Adrenal gland (tissue), 5 donors: Measurements from ENCODE around the gene CTXND2.

ENCODE experiments used
- POLR2A ChIP-seq, 2 donors: fragments of 450-650 bp; IDR thresholded peaks; one replicate each; pipeline ENCODE4 v1.6.1; 2017; ENCODE audit warnings: antibody characterized with exemption in 2 of 2, mild to moderate bottlenecking in 2 of 2, moderate library complexity in 1 of 2
- TF ChIP-seq, protein P1 (sequence below), 6 experiments: fragments of 450-650 bp in 4 of 6; fragments of 200-600 bp in 2 of 6; sonication (generic) in 1 of 6; IDR thresholded peaks; 1 replicate in 5 of 6; 2 replicates in 1 of 6; pipeline versions ENCODE4 v1.5.1 to v1.8.0; 2016 to 2021; ENCODE audit warnings: antibody characterized with exemption in 6 of 6, mild to moderate bottlenecking in 2 of 6, moderate library complexity in 1 of 6
- donor health status: DM: no; HTN: no; CAD: no.

DNA sequence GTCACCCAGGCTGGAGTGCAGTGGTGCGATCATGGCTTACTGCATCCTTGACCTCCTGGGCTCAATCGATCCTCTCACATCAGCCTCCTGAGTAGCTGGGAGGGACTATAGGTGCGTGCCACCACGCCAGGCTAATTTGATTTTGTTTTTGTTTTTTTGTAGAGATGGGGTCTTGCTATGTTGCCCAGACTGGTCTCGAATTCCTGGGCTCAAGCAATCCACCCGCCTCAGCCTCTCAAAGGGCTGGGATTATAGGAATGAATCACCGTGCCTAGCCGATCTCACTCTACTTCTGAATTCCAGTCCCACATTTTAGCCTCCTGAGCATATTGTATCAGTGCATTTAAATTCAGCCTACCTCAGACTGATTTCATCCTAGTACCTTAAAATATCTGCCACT is 1.8 kb downstream of the CTXND2 start:
- TF ChIP-seq, protein P1, sequence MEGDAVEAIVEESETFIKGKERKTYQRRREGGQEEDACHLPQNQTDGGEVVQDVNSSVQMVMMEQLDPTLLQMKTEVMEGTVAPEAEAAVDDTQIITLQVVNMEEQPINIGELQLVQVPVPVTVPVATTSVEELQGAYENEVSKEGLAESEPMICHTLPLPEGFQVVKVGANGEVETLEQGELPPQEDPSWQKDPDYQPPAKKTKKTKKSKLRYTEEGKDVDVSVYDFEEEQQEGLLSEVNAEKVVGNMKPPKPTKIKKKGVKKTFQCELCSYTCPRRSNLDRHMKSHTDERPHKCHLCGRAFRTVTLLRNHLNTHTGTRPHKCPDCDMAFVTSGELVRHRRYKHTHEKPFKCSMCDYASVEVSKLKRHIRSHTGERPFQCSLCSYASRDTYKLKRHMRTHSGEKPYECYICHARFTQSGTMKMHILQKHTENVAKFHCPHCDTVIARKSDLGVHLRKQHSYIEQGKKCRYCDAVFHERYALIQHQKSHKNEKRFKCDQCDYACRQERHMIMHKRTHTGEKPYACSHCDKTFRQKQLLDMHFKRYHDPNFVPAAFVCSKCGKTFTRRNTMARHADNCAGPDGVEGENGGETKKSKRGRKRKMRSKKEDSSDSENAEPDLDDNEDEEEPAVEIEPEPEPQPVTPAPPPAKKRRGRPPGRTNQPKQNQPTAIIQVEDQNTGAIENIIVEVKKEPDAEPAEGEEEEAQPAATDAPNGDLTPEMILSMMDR (IDR thresholded peaks at IDR 0.05) = no peak
- no peak for TF ChIP-seq POLR2A (IDR thresholded peaks at IDR 0.05)
